HUDEP-2 (cell line): ENCODE measurements around the gene CATSPERZ.
A peak's percentile ranks its signal among the peaks of the same experiment; 100 is the strongest.

Experiments
- DNase-seq, 76 experiments: peaks; one replicate each; lab custom pipeline; 2025; ENCODE audit not compliant: unreplicated experiment in 76 of 76; lab: John Stamatoyannopoulos, UW

CATSPERZ gene

DNA sequence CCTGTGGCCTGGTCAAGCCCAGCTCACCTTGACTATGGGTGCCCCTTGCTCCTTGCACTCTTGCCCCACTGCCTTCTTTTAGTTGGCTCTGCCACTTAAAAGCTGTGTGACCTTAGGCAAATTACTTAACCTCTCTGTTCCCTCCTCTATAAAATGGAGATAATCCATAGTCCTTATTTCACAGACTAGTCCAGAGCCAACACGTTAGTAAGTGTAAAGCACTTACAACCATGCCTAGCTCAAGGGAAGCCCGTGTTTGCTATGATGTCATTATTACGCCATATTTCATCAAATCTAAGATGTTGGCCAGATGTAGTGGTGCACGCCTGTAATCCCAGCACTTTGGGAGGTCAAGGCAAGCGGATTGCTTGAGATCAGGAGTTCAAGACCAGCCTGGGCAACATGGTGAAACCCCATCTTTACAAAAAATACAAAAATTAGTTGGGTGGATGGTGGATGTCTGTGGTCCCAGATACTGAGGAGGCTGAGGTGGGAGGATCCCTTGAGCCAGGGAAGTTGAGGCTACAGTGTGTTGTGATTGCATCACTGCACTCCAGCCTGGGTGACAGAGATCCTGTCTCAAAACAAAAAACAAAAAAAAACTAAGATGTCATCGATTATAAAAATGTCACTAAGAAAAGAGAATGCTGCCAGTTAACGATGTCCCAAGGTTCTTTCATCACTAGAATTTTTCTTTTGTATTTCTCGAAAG lies 37.5 kb downstream of the CATSPERZ start:
- no peak for DNase-seq

DNA sequence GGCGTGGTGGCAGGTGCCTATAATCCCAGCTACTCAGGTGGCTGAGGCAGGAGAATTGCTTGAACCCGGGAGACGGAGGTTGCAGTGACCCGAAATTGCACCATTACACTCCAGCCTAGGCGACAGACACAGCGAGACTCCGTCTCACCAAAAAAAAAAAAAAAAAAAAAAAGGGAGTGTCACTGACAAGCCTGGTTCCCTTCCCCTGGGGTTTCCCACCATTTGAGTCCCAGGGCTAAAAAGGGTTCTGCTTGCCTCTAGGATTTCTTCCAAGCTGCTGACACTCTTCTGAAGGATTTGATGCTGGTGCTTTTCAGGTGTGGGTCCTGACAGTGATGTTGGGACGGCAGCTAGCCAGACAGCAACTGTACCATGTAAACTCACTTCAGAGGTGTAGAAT lies 38.6 kb downstream of the CATSPERZ start:
- no peak for DNase-seq

DNA sequence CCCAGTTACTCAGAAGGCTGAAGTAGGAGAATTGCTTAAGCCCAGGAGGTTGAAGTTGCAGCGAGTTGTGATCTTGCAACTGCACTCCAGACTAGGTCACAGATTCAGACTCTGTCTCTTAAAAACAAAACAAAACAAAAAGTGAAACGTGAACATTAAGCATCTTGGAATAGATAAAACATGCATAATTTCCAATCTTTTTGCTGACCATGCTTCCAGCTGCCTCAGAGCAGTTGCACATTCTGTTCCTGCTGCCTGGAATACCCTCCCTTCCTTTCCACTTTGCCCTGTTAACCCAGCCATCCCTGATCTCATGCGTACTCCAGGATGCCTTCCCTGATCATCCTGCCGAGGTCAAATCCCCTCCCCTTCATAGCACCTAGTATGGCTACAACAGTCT lies 39.1 kb downstream of the CATSPERZ start:
- no peak for DNase-seq

DNA sequence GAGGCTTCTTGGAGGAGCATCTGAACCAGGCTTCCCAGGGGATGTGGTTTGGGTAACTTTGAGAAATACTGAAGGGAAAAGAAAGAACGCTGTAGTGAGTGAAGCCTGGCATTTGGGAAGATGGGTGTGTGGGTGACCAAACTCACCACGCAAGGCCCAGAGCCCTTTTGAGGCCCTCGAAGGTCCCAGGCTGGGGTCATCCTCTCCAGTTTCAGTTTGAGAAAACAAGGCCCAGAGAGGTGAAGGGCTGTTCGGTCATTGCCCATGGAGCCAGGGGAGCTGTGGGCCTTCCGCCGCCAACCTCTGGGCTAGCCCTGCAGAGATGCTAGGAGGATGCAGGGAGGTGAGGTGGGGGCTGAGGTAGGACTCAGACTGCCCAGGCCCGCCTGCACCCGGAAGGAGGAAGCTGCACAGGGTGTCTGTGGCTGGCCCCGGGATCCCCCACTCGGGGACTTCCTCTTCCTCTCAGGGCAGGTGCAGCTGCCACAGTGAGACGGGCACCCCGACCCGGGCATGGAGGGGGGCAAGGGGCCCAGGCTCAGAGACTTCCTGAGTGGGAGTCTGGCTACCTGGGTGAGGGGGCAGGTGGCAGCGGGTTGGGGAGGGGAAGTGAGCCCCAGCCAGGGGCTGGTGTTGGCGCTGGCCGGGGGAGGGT lies 39.7 kb downstream of the CATSPERZ start, which contains the start of gene CCDC88B:
TSS of gene CCDC88B (plus strand) at position 451 of the 655 bp plus-strand sequence. CDS start at position 514, 63 bp downstream.
- DNase-seq = no peak

DNA sequence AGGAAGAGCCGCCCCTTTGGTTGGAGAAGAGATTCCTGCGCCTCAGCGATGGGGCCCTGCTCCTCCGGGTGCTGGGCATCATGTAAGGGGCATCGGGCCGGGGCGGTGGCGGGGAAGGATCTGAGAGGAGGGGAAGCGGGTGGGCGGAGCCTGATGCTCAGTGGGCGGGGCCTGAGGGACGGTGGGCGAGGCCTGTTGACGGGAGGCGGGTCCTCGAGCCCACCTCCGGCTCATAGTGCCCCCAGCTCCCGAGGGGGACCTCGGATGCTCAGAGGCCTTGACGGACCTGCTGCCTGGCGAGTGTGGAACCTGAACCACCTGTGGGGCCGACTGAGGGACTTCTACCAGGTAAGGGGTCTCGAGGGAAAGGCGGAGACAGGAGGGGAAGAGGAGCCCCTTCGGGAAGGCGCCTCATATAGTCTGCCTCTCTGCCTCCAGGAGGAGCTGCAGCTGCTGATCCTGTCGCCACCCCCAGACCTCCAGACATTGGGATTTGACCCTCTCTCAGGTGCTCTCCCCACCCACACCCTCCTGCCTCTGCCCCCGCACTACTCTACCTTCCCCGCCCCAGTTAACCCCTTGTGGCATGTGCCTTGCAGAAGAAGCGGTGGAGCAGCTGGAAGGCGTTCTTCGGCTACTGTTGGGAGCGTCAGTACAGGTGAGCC lies 40.6 kb downstream of the CATSPERZ start:
- peak in 4 of 76 experiments; percentile 6 to 24 (median 15) for DNase-seq

DNA sequence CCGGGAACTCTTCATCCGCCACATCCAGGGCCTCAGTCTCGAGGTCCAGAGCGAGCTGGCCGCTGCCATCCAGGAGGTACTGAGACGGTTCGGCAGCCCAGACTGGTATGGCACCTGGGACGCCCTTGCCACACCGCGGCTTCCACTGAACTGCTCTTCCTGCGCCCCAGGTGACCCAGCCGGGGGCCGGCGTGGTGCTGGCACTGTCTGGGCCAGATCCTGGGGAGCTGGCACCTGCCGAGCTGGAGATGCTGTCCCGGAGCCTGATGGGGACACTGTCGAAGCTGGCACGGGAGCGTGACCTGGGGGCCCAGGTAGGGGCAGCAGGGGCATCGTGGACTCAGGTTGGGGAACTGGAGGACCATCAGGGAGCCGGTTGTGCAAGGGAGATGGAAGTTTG lies 41.3 kb downstream of the CATSPERZ start:
- DNase-seq = no peak

DNA sequence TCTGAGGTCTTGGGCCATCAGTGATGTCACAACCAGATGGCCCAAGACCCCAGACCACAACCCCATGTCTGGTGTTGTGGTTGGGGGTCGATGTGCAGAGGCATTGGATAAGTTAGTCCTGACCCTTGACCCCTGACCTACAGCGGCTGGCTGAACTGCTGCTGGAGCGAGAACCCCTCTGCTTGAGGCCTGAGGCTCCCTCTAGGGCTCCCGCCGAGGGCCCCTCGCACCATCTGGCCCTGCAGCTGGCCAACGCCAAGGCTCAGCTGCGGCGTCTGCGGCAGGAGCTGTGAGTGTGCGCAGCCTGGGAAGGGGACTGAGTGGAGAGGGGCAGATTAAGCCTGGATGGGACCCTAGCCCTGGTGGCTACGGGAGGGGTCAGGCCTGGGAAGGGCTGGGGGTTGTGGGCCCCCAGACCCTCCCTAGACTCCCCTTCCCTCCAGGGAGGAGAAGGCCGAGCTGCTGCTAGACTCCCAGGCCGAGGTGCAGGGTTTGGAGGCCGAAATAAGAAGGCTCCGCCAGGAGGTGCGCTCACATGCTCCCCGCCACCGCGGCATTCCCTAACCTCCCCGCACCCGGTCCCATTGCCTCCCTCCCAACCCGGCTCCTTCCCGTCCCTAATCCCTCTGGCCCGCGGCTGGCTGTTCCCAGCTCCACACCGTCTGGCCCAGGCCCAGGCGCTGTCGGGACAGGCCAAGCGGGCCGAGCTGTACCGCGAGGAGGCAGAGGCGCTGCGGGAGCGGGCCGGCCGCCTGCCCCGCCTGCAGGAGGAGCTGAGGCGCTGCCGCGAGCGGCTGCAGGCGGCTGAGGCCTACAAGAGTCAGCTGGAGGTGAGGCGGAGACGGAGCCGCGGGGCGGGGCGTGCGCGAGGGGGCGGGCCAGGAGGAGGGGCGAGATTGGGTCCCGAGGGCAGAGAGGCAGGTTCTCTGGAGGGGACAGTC lies 42.0 kb downstream of the CATSPERZ start:
- peak in 74 of 76 experiments; percentile 34 to 96 (median 88) for DNase-seq

DNA sequence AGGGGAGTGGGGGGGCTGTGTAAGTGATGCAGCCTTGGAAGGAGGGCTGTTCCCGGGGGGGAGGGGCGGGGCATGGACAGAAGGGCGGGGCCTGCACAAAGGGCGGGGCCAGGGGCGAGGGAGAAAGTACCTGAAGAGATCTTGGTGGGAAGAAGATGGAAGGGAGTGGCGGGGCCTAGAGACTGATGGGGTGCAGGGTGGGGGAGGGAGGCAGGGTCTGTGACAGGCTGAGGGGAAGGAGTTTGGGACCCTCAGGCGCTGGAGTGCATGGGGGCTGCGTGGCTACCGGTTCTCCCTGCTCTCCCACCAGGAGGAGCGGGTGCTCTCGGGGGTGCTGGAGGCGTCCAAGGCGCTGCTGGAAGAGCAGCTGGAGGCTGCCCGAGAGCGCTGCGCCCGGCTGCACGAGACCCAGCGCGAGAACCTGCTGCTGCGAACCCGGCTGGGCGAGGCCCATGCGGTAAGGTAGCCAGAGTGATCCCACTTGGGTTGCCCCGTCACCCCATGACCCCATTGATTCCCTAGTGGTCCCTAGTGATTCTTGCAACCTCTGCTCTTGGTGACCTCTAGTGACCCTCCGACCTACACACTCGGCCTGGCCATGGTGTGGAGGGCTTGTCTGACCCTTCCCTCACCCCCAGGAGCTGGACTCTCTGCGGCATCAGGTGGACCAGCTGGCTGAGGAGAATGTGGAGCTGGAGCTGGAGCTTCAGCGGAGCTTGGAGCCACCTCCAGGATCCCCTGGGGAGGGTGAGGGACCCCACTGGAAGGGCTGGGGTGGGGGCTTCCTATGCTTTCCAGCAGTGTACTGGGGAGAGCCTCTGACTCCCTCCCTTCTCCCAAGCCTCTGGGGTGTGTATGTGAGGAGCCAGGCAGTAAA lies 42.9 kb downstream of the CATSPERZ start:
- DNase-seq = peak in 4 of 76 experiments; percentile 53 to 69 (median 58)

DNA sequence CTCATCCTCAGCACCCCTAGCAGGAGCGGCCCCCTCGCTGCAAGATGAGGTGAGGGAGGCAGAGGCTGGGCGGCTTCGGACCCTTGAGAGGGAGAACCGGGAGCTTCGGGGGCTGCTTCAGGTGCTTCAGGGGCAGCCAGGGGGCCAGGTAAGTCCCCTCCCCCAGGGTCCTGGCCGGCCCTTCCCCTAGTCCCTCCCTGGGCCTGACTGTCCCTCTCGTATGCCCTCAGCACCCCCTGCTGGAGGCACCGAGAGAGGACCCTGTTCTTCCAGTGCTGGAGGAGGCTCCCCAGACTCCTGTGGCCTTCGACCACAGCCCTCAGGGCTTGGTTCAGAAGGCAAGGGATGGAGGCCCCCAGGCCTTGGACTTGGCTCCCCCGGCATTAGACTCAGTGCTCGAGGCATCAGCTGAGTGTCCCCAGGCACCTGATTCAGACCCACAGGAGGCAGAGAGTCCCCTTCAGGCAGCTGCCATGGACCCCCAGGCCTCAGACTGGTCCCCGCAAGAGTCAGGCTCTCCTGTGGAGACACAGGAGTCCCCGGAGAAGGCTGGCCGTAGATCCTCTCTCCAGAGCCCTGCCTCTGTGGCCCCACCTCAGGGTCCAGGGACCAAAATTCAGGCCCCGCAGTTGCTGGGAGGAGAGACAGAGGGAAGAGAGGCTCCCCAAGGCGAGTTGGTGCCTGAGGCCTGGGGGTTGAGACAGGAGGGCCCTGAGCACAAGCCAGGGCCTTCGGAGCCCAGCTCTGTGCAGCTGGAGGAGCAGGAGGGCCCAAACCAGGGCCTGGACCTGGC lies 43.8 kb downstream of the CATSPERZ start:
- DNase-seq = peak in 31 of 76 experiments; percentile 6 to 47 (median 24)

DNA sequence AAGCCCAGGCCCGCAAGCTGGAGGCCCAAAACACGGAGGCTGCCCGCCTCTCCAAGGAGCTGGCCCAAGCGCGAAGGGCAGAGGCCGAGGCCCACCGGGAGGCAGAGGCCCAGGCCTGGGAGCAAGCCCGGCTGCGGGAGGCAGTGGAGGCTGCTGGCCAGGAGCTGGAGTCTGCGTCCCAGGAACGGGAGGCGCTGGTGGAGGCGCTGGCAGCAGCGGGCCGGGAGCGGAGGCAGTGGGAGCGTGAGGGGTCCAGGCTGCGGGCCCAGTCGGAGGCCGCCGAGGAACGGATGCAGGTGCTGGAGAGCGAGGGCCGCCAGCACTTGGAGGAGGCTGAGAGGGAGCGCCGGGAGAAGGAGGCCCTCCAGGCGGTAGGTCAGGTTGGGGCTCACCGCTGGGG lies 44.6 kb downstream of the CATSPERZ start:
- no peak for DNase-seq

DNA sequence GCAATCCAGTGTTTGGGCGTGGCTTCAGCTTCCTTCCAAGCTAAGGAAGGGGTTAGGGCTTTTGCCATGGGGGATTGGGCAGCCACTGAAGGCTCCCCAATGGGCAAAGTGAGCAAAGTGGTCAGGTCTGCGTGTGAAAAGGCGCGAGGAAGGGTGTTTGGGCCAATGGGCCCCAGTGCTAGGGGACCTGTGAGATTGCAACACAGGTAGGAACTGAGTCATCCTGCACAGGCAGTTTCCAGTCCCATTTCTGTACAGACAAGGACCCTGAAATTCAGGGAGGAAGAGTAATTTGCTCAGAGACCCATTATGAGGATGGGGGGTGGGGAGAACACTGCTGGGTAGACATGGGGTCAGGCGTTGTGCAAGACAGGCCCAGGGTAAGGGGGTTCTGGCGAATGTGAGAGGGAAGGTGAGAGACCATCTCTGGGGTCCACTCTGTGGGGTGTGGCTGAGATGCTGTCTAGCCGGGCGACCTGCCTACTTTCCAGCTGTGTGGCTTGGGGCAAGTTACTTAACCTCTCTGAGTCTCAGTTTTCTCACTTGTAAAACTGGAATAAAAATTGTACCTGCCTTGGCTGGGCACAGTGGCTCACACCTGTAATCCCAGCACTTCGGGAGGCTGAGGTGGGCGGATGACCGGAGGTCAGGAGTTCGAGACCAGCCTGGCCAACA lies 47.2 kb downstream of the CATSPERZ start:
- DNase-seq = no peak

DNA sequence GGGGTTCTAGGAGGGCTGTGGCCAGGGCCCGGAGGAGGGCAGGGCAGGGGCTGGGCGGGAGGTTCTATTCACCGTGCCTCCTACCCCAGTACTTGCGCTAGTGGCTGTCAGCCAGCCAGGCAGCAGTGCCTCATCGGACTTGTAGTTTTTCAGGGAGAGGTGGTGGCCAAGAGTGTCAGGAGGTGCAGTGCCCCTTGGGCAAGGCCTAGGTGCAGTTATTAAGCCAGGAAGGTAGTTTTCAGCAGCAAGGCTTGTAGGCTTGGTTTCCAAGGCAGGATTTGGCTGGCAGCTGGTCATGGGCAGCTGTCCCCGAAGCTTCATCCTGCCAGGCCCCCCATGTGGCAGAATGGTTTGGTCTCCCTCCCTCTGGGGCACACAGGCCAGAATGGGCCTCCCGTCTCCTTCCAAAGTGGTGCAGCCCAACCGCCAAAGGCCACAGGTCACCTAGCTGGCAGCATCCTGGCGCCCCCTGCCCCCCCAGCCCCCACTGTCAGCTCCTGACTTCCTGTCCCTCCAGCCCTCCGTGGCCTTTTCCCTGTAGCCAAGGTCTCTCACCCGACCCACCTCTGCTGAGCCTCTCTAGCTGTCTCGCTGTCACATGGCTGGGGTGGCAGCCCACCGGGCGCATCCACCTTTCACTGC lies 48.3 kb downstream of the CATSPERZ start:
- DNase-seq = peak in 73 of 76 experiments; percentile 36 to 87 (median 72)

DNA sequence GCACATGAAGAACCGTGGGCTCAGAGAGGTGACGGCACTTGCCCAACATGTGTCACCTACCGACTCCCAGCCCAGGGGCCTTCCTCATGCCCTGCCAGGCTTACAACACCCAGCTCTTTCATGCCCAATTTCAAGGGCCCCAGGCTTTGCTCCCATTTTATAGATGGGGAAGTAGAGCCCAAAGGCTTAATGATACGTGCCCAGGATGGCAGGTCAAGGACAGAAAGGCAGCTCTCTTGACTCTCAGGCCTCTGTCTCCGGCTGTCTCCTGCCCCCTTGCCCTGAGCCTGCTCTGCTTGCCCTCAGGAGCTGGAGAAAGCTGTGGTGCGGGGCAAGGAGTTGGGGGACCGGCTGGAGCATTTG lies 48.8 kb downstream of the CATSPERZ start:
- DNase-seq = no peak

DNA sequence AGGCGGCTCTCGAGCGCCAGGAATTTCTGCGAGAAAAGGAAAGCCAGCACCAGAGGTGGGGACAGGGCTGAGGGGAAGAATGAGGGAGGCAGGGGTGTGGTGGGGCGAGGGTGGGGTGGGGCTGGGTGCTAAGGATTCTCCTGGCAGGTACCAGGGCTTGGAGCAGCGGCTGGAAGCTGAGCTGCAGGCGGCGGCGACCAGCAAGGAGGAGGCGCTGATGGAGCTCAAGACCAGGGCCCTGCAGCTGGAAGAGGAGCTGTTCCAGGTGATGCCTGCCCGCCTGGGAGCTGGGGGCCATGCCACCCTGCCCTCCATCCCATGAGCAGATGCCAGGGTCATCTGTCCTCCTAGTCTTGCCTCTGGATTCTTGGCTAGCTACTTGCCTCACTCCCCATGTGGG lies 49.2 kb downstream of the CATSPERZ start:
- DNase-seq = no peak

DNA sequence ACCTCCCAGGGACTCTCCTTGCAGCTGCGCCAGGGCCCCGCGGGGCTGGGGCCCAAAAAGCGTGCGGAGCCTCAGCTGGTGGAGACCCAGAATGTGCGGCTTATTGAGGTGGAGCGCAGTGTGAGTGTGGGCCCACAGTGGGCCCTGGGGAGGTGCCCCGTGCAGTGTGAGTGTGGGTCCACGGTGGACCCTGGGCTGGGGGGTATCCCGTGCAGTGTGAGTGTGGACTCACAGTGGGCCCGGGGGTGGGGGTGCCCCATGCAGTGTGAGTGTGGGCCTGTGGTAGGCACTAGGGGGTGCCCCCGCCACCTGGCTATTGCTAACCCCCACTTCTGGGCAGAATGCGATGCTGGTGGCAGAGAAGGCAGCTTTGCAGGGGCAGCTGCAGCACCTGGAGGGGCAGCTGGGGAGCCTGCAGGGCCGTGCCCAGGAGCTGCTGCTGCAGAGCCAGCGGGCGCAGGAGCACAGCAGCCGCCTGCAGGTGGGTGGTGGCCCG lies 51.0 kb downstream of the CATSPERZ start:
- no peak for DNase-seq

DNA sequence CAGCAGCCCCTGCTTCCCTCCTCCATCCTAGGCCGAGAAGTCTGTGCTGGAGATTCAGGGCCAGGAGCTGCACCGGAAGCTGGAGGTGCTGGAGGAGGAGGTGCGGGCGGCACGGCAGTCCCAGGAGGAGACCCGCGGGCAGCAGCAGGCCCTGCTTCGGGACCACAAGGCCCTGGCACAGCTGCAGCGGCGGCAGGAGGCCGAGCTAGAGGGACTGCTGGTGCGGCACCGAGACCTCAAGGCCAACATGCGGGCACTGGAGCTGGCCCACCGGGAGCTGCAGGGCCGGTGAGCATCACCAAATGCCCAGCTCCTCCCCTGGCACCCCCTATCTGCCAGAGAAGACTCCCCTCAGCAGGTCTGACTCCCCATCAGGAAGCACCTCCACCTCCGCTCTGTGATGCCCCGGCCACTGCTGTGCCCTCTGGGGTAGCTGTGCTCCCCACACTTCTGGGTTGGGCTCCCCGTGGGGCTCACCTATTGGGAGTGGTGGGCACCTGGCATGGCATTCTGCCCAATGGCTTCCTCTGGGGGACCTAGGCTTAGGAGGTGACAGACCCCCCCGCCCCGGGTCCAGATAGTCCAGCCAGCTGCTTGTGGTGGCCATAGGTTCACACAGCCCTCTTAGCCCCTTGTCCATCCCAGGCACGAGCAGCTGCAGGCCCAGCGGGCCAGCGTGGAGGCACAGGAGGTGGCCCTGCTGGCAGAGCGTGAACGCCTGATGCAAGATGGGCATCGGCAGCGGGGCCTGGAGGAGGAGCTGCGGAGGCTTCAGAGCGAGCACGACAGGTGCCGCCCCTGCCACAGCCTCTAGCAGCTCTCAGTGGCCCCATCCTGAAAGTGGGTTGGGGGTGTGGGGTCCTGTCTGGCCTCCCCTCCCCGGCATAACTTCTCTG lies 52.2 kb downstream of the CATSPERZ start:
- DNase-seq = no peak
